Common myeloid progenitor, CD34-positive (primary cell): ENCODE measurements around the gene TMEM219.

ENCODE experiments used
- CTCF ChIA-PET: fragments of 350-600 bp; sonication (Branson Sonifier 250); formaldehyde crosslinking; loops from one replicate; lab custom pipeline; 2021; ENCODE audit warnings: antibody characterized with exemption; lab: Charles Lee
- POLR2A ChIA-PET: fragments of 350-600 bp; sonication (Branson Sonifier 250); formaldehyde crosslinking; loops from one replicate; lab custom pipeline; 2021; ENCODE audit warnings: antibody characterized with exemption; lab: Charles Lee
- DNase-seq, 3 donors: peaks; one replicate each; pipeline versions ENCODE4 v3.0.0 to v3.0.0-alpha.2; 2013
- H3K27ac ChIP-seq, 2 experiments: 1 replicate in 1 of 2; 2 replicates in 1 of 2; pipeline ENCODE4 v1.7.0; 2013; ENCODE audit warnings: inconsistent platforms in 2 of 2, low read length in 2 of 2, mild to moderate bottlenecking in 2 of 2, low read depth in 1 of 2, moderate library complexity in 1 of 2; ENCODE audit not compliant: severe bottlenecking in 2 of 2, insufficient read depth in 1 of 2, poor library complexity in 1 of 2
- H3K27me3 ChIP-seq, 5 experiments: replicated peaks in 2 of 5; 1 replicate in 3 of 5; 2 replicates in 2 of 5; pipeline versions ENCODE4 v1.6.1 to v1.7.0; 2013; ENCODE audit warnings: low read length in 4 of 5, mild to moderate bottlenecking in 2 of 5, moderate library complexity in 2 of 5, inconsistent platforms in 1 of 5; ENCODE audit not compliant: insufficient read depth in 5 of 5, control insufficient read depth in 4 of 5
- H3K36me3 ChIP-seq, 4 experiments: 1 replicate in 2 of 4; 2 replicates in 2 of 4; pipeline versions ENCODE4 v1.6.1 to v1.7.0; 2013; ENCODE audit warnings: low read length in 3 of 4, control low read depth in 1 of 4, mild to moderate bottlenecking in 1 of 4; ENCODE audit not compliant: control insufficient read depth in 4 of 4, insufficient read depth in 4 of 4
- H3K4me1 ChIP-seq, 4 experiments: 1 replicate in 3 of 4; 2 replicates in 1 of 4; pipeline versions ENCODE4 v1.6.1 to v1.7.1; 2013; ENCODE audit warnings: low read length in 3 of 4, mild to moderate bottlenecking in 3 of 4, control low read depth in 1 of 4, inconsistent platforms in 1 of 4, moderate library complexity in 1 of 4; ENCODE audit not compliant: control insufficient read depth in 4 of 4, insufficient read depth in 4 of 4; ENCODE audit errors: control extremely low read depth in 1 of 4
- H3K4me3 ChIP-seq, 7 experiments: 1 replicate in 4 of 7; 2 replicates in 3 of 7; pipeline versions ENCODE4 v1.5.1 to v1.7.0; 2013; ENCODE audit warnings: mild to moderate bottlenecking in 7 of 7, low read length in 6 of 7, moderate library complexity in 6 of 7, inconsistent platforms in 2 of 7, low read depth in 2 of 7, control low read depth in 1 of 7; ENCODE audit not compliant: insufficient read depth in 4 of 7, control insufficient read depth in 1 of 7; ENCODE audit errors: extremely low read depth in 1 of 7
- H3K9me3 ChIP-seq, 5 experiments: 1 replicate in 4 of 5; 2 replicates in 1 of 5; pipeline versions ENCODE4 v1.6.1 to v1.7.1; 2013; ENCODE audit warnings: low read length in 4 of 5, mild to moderate bottlenecking in 2 of 5, inconsistent platforms in 1 of 5, low read depth in 1 of 5, moderate library complexity in 1 of 5; ENCODE audit not compliant: control insufficient read depth in 4 of 5, insufficient read depth in 2 of 5; ENCODE audit errors: control extremely low read depth in 1 of 5
- WGBS: methylation state at CpG from one replicate; pipeline ENCODE4 v1.1.5; 2013; ENCODE audit not compliant: insufficient coverage; 5-methylcytosine and 5-hydroxymethylcytosine counted together

TMEM219 gene

DNA sequence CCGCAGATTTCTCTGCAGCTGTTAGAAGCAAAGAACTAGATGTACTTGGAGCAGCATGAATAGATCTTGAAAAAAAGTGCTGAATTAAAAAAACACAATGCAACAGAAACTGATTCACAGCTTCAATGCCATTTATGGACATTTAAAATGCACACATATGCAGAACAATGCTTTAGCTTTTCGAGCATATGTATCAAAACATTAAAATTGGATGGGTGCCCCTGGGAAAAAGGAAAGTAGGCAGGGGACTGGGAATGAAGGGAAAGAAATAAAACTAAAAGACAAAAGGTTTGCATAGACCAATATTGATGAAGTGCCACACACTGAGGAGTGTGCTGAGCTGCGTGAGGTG, 40.9 kb upstream of the TMEM219 start:
- Histone ChIP-seq H3K36me3 (peaks cover 10 to 40% (median 27%) of the 10 kb centered on the region in 4 experiments), H3K4me1 (peaks cover 0 to 8% (median 7%) of the 10 kb centered on the region in 4 experiments), H3K27ac (no peak overlapping the region), H3K4me3 (no peak overlapping the region), H3K9me3 (no peaks in the 10 kb centered on the region), H3K27me3 (no peaks in the 10 kb centered on the region)
- no peak for DNase-seq
- ChIA-PET POLR2A (no interaction called here), CTCF (no interaction called here)
- WGBS: 95% methylated on average over 3 of the region's 3 CpGs

DNA sequence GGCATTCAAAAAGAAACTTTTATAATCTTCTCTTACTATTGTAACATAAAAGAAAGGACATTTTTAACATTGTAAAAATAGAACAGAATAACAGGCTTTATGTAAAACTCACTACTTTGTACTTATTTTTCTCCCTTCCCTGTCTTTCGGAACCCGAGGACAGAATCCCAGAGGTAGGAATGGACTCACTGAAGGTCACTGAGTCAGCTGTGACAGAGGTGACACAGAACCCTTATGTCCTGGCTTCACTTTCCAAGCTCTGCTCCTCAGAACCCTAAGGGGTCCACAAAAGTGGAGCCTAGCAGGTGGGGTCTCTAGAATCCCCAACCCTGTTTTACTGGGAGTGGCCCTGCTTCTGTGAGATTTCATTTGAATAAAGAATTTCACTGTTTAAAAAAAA, 39.6 kb upstream of the TMEM219 start:
- ChIA-PET CTCF (interaction anchor here (0.7 kb wide), 2 partner anchors 21 to 134 kb away, joined by 3 read pairs; no protein-coding TSS in a partner anchor), POLR2A (no interaction called here)
- WGBS: no CpG with 5 or more reads among the region's 2 CpGs

DNA sequence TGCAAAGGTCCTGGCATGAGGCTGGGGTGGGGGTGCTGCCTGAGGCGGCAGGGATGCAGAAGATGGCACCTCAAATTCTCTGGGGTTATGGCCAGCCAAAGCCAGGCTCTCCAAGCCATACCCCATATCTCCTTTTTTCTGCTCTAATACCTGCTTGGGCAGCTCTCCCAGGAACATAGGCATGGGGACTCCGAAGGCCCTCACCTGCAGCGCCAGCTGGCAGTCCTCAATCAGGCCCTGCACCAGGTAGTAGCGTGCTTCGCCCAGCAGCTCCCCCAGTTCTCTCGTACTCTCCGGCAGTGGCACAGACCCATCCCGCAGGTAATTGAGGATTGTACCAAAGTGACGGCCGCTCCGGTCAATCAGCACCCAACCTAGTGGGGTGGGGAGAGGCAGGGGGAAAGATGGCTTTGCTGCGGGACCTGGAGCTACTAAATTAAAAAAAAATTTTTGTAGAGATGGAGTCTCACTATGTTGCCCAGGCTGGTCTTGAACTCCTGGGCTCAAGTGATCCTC, 38.8 kb upstream of the TMEM219 start:
- ChIA-PET POLR2A (no interaction called here), CTCF (interaction anchor here (0.7 to 1.1 kb wide), 4 partner anchors 18 to 134 kb away, joined by 3 read pairs; no protein-coding TSS in a partner anchor)
- no peak overlapping the region for H3K27ac ChIP-seq
- H3K4me3 ChIP-seq: no peak overlapping the region
- WGBS: 97% methylated on average over 12 of the region's 12 CpGs
- H3K36me3 ChIP-seq: peaks cover 6 to 34% (median 24%) of the 10 kb centered on the region in 4 experiments
- no peak for DNase-seq
- no peaks in the 10 kb centered on the region for H3K9me3 ChIP-seq
- peaks cover 0 to 20% (median 17%) of the 10 kb centered on the region in 4 experiments for H3K4me1 ChIP-seq
- H3K27me3 ChIP-seq: no peaks in the 10 kb centered on the region

More for the DNA sequence above, 39.6 kb upstream of the TMEM219 start:
- Histone ChIP-seq H3K9me3 (no peaks in the 10 kb centered on the region), H3K27ac (no peak overlapping the region), H3K36me3 (peaks cover 6 to 34% (median 24%) of the 10 kb centered on the region in 4 experiments), H3K4me1 (peaks cover 0 to 19% (median 17%) of the 10 kb centered on the region in 4 experiments), H3K4me3 (no peak overlapping the region), H3K27me3 (no peaks in the 10 kb centered on the region)
- DNase-seq: no peak

DNA sequence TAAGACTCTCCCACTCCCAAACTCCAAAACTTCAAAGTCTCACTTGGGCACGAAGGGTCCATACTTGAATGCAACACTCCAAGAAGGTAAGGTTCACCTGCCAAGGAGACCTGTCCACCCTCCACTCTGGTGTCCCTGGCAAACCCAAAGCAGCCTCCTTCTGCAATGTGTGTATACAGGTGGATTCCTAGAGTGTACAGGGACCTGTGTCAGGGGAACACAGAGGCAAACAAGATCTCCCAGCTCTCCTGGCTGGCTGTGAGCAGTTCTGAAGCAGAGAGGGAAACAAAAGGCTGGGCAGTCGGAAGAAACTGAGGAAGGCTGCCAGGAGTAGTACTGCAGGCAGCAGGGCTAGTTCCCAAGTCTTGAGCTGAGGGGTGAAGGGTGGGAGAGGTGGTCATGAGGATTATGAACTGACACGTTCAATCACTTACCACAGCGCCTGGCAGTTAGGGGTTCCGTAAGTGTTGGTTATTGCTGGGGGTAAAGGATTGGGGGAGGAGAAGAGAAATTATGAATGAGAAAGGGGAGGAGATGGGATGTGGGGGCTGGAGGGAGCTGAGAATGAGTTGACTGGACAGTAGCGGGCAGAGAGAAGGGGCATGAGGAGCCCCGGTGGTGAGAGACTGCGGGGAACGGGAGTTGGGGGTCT, 36.6 kb upstream of the TMEM219 start:
- DNase-seq: peak in 2 of 3 donors; percentile 47 to 54
- H3K4me3 ChIP-seq: peak overlapping the region; percentile 46 to 95 (median 89)
- WGBS: 8% methylated on average over 8 of the region's 9 CpGs
- peak overlapping the region in 1 of 2 experiments; percentile 83 for H3K27ac ChIP-seq
- peaks cover 0 to 20% (median 17%) of the 10 kb centered on the region in 4 experiments for H3K4me1 ChIP-seq
- no peaks in the 10 kb centered on the region for H3K27me3 ChIP-seq
- ChIA-PET POLR2A (interaction anchor here (0.6 to 1.8 kb wide), 5 partner anchors 18 to 282 kb away, joined by 3 to 9 read pairs (median 4); partner anchors contain the start of gene TMEM219), CTCF (interaction anchor here (1.0 to 2.4 kb wide), 4 partner anchors 11 to 37 kb away, joined by 3 to 12 read pairs (median 4); partner anchors contain the start of gene TMEM219)
- no peaks in the 10 kb centered on the region for H3K9me3 ChIP-seq
- peaks cover 2 to 23% (median 18%) of the 10 kb centered on the region in 4 experiments for H3K36me3 ChIP-seq

DNA sequence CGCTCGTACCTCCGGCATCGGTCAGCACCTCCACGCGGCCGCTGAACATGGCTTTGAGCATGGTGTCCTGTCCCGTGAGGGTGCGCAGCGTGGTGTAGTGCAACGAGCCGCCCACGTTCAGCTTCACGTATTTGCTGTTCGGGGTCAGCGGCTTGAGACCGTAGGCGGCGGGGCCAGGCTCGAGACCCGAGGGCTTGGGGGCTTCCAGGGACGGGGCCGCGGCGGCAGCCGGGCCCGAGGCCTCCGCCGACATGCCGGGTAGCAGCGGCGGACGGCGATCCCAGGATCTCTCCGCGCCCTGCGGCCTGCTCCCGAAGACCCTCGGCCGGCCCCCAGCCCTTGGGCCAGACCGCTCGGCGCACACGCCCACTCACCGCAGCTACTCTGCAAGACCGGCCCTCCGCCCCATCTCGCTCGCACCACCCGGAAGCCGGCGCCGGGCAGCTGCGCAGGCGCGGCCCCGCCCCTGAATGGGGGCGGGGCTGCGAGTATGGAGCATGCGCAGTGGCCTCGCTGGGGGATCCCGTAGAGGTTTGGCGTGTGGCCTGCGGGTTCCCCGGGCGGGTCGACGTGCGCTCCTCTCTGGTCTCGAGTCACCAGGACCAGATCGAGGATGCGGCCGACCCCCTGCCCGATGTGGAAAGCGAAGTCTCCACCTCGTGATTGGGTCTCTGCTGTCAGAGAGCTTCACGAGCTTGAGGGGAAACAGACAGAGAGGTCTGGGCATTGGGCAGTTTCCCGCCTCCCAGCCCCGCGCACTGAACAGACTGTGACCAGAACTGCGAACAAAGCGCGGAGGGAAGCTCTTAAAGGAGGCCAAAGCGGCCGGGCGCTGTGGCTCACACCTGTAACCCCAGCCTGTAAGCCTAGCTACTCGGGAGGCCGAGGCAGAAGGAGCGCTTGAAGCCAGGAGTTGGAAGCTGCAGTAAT, 35.8 kb upstream of the TMEM219 start, which contains the start of gene KCTD13:
KCTD13 (minus strand) TSS at position 446 of the 930 bp plus-strand sequence; CDS start at position 253, 193 bp downstream.
- WGBS: under 1% methylated on average over 88 of the region's 89 CpGs
- peak; percentile 80 to 86 (median 81) for DNase-seq
- Histone ChIP-seq H3K9me3 (no peaks in the 10 kb centered on the region), H3K27ac (peak within 1 kb of the TSS in 1 of 2 experiments; percentile 83), H3K4me1 (peaks cover 0 to 20% (median 17%) of the 10 kb centered on the region in 4 experiments), H3K4me3 (peak within 1 kb of the TSS; percentile 46 to 95 (median 89)), H3K27me3 (no peaks in the 10 kb centered on the region), H3K36me3 (peaks cover 2 to 16% (median 12%) of the 10 kb centered on the region in 4 experiments)
- POLR2A ChIA-PET: interaction anchor here (0.6 to 1.8 kb wide), 6 partner anchors 17 to 283 kb away, joined by 3 to 9 read pairs (median 5); partner anchors contain the start of gene TMEM219
- CTCF ChIA-PET: interaction anchor here (0.9 to 2.4 kb wide), 6 partner anchors 10 to 79 kb away, joined by 3 to 12 read pairs (median 4); partner anchors contain the start of gene TMEM219

DNA sequence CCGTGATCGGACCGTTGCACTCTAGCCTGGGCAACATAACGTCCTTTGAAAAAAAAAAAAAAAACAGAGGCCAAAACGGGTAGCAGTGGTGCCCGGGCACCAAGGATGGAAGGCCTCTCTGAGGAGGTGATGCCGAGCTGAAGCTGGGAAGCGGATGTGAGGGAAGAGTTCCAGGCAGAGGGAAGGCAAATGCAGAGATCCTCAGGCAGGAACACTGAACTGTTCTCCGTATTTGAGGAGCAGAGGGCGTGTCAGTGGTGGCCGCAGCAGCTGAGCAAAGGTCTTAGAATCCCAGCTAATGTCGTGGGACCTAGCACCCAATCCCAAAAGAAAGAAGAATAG, 35.2 kb upstream of the TMEM219 start:
- 5% methylated on average over 12 of the region's 12 CpGs for WGBS
- Histone ChIP-seq H3K4me1 (peaks cover 0 to 20% (median 17%) of the 10 kb centered on the region in 4 experiments), H3K36me3 (peaks cover 2 to 12% (median 8%) of the 10 kb centered on the region in 4 experiments), H3K27ac (peak overlapping the region in 1 of 2 experiments; percentile 83), H3K27me3 (no peaks in the 10 kb centered on the region), H3K9me3 (no peaks in the 10 kb centered on the region), H3K4me3 (peak overlapping the region; percentile 46 to 95 (median 89))
- DNase-seq: no peak
- POLR2A ChIA-PET: interaction anchor here (0.6 to 1.8 kb wide), 3 partner anchors 16 to 239 kb away, joined by 4 to 7 read pairs (median 6); no protein-coding TSS in a partner anchor
- CTCF ChIA-PET: interaction anchor here (0.9 to 2.4 kb wide), 5 partner anchors 15 to 78 kb away, joined by 3 to 12 read pairs (median 4); partner anchors contain the start of gene TMEM219
